NCI-H187 treated with DMSO at 0.1 percent for 48 hours (cell line): Measurements from ENCODE around the gene AVPI1.
"Not testable (repeated sequence)": the region's sequence is repeated elsewhere in the genome, so short reads cannot be mapped to it uniquely, and the experiment has no call there.

ENCODE experiments used
- DNase-seq: peaks from one replicate; lab custom pipeline; 2025; lab: John Stamatoyannopoulos, UW

AVPI1 gene

DNA sequence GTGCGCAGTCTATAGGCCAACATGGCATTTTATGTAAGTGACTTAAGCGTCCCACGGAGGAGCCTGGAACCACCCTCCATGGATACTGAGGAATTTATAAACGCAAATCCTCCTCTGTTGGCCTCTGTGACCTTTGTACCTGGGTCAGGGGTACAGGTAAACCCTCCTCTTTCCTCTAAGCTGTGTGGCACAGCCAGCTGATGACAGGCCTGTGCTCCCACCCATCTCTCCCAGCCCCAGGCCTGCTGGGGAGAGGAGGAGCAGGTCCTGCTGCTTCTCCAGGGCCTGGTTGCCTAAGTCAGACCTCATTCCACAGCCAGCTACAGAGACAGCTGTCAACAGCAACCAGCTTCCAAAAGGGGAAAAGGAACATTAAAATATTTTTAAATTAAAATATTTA, 5.0 kb downstream of the AVPI1 start:
- no peak for DNase-seq

DNA sequence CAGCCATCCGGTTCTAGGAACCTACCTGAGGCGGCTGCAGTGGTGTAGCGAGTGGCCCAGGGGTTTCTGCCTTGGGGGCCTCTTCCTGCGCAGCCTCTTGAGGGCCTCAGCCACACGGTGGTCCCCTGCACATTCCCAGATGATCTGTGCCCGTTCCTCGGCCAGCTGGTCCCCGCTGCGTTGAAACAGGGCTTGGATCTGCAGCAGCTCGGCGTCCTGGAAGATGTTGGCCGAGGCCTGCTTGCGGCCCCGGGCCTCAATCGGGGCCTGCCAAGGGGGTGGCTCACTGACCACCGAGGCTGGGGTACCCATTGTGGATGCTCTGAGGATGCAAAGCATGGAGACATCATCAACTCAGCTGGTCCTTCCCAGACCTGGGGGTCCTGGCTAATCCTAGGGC, 7.4 kb downstream of the AVPI1 start:
- no peak for DNase-seq

DNA sequence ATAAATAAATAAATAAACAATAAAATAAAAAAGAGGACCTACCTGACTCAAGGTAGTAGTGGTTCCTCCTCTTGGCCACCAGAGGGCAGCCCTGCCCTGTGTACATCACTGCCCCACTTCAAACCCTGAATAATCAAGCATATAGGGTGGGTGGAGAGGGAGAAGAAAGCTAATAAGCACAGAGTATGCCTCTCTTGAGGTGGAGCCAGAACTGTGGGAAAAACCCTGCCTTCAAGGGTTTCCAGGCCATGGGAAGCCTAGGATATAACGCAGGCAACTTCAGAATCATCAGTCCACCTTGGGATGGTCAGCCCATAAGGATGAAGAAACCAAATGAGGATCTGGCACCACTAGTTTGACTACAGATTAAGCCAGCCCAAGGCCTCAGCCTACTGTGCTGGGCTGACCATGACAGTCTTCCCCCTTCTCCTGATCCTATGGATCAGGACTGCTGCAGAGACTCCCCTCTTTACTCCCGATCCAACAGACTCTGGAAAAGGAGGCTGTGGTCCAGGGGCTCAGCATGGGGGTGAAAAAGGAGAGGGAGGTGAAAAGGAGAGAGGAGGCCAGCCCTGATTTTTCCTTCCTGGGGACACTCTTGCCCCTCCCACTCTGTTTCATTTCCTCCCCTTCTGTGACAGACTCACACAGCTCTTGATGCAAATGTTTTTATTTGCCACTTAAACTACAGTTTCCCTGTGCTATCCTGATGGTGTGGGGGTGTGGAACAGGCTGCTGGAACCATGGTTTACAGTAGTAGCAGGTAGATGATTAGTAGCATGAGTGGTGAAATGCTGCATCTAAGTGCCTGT, 10.1 kb downstream of the AVPI1 start:
- DNase-seq, result no peak

DNA sequence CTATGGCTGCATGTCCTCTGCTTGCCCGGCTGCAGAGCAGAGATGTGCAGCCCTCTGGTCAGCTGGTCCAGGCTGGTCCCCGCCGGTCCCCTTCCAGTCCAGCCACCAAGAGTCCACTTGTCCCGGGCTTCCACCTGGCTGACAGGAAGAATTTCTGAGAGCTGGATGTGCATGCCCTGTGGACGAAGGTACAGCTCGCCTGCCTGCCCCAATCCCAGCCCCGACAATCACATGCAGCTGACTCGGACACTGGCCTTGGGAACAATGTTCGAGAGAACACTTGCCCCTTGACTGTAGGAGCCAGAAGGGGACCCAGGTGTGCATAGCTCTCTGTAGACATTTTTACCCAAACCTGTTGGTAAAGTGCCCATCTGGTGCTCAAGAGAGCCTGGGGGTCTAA, 11.8 kb downstream of the AVPI1 start:
- DNase-seq, result no peak

DNA sequence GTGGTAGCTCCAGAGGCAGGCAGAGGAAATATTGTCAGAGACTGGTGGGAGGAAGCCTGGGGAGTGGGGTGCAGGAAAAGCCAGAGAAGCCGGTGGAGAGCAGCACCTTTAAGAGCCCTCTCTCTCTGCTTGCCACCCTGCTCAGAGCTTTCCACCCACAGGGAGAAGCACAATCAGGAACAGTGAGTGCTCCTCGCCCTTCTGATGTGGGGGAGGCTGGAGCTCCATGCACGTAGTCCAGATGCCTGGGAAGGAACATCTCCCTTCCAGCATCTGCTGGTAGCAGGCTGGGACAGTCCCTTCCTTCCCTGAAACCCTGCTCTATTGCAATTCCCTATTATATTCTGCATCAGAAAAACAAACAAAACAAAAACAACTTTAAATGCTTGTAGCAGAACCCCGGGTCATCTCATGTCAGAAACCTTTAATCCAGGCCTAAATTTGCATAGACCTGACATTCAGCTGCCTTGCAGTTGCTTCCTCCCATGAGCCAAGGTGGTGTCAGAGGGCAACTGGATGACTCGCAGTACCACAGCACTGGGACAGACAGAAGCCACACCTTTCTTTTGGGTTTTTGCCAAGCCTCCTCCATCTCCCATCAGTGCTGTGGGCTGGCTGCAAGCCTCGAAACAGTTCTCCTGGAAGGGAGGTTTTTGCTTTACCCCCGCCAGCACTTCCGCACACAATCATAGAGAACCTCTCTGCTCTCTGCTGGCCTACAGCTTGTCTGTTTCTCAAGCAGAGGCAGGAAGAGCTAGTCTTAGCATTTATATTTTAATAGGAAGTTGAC, 13.1 kb downstream of the AVPI1 start:
- DNase-seq, result no peak

DNA sequence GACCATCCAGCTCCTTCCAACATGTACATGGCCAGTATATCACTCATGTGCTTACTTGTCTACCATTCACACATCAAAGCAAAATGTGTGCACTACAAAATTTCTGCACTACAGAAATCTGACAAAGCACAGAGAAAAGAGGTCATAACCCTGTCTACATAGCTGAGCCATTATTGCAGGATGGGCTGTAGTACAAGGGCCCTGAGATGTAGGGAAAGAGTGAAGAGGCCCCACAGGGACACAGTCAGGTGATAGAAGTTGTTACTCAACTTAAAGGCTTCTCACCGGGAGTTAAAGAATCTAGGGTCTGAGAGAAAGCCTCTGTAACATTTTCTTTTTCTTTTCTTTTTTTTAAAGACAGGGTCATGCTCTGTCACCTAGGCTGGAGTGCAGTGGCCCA, 17.5 kb downstream of the AVPI1 start:
- DNase-seq, result no peak

DNA sequence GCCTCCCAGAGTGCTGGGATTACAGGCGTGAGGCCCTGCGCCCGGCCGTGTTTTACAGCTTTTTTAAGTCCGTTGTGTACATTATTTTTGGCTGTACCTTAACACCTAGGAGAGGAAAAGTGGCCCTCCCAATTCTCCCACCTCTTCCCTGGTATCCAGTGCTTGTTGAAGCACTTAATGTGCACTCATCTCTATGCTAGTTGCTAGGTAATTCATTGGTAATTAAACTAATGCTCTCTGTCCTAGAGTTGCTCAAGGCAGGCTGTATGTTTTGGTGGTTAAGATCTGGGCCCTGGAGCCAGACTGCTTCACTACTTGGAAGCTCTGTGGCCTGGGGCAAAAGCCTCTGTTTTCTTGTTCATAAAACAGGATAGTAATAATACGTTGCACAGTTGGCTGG, 19.6 kb downstream of the AVPI1 start:
- no peak for DNase-seq

DNA sequence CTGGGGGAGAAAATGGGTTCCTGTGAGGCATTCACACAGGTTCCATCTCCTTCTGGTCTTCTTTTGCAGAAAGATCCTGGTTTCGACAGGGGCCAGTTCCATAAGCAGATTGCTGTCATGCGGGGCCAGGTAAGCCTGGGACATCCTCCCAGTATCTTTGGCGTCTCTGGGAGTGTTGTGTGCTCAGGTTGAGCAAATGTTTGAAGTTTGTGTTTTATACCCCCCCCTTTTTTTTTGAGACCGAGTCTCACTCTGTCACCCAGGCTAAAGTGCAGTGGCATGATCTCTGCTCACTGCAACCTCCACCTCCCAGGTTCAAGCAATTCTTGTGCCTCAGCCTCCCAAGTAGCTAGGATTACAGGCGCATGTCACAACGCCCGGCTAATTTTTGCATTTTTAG, 20.0 kb downstream of the AVPI1 start:
- DNase-seq, result no peak

DNA sequence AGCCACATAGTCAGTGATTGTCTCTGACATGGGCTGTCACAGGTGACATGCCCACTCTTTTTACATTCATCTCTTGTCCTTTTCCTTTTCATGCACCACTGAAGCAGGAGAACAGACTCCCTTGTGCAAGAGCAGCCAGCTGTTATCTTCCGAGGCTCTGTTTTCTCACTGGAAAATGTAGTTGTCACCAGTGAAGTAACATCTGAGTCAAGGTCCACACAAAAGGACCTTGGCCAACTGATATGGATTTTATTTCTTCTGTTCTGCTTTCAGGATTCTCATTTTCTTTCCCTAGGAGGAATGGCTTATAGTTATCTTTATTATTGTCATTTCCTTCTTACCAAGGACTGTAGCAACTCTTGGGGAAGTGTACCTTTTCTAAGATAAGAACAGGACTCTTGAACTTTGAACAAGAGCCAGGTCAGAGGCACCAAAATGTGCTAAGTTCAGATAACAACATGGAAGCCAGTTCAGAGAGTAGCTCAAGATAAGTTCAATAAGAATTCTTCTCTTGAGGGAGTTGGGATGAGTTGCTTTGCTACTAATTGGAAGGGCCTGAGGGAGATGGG, 22.7 kb downstream of the AVPI1 start:
- no peak for DNase-seq

DNA sequence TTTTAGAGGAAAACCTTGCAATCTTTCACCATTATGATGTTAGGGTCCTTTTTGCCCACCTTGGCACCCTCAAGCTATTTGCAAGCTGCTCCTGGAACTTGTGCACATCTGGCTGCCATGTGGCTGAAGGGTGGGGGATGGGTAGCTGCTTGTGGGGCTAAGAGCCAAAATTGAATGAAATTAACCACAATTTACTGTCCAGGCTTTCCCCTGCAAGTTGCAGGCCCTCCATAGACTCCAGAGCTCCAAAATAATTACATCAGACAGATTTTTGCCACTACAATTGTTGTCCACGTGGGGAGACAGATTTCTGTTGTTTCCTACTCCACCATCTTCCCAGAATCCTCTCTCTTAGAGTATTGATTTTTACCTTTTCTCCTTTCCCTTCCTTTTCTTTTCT, 27.5 kb downstream of the AVPI1 start:
- DNase-seq, result no peak

DNA sequence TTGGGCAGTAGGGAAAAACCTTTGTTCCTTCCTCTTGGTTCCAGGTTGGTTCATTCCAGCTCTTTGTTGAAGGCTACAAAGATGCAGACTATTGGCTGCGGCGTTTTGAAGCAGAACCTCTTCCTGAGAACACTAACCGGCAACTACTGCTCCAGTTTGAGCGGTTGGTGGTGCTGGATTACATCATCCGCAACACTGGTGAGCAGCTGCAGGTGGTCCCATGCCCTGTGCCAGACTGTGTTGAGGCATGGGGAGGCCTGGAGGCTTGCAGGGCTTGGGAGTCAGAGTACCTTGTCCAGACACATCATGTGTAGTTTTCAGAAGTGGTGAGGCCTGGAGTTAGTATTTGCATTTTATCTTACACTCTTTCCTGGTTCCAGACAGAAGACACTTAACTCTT, 30.3 kb downstream of the AVPI1 start:
- no peak for DNase-seq

DNA sequence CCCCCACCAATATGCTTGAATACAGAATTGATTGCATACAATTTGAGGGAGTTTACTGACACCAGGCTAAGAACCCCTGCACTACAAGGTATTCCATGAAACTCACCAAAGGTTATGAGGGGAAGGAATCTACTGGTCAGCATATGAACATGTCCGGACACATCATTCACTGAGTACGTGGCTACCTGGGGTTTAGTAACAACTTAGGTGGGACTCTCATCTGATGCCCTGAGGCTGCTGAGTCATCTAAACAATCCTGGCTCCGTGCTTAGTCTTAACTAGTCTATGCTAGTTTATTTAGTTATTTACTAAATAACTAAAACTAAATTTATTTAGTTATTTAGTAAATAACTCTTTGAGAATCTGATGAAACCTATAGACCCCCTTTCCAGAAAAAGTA, 35.3 kb downstream of the AVPI1 start:
- DNase-seq, result no peak

DNA sequence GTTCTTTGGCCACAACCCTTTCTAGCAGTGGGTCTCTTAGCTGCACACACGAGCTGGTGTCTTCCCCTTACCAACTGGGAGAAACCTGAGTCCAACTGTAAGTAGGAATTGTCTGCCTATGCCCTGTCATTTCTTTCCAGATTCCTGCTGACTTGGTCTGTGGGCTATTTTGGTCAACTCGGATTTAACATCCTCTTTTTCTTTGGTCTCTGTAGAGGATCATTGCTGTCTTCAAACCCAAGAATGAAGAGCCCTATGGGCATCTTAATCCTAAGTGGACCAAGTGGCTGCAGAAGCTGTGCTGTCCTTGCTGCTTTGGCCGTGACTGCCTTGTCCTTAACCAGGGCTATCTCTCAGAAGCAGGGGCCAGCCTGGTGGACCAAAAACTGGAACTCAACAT, 36.3 kb downstream of the AVPI1 start:
- no peak for DNase-seq

DNA sequence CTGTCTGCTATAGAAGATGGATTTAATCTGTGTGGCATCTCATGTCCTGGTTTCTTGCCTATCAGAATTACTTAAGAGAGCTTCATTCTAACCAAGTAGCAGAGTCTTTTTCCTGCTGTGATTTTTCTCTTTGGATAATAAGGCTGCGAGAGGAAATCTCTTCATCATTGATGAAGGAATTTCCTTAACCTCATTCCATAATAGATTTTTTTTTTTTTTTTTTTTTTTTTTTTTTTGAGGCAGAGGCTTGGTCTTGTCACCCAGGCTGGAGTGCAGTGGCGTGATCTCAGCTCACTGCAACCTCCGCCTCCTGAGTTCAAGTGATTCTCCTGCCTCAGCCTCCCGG, 37.7 kb downstream of the AVPI1 start:
- DNase-seq, result not testable (repeated sequence)

DNA sequence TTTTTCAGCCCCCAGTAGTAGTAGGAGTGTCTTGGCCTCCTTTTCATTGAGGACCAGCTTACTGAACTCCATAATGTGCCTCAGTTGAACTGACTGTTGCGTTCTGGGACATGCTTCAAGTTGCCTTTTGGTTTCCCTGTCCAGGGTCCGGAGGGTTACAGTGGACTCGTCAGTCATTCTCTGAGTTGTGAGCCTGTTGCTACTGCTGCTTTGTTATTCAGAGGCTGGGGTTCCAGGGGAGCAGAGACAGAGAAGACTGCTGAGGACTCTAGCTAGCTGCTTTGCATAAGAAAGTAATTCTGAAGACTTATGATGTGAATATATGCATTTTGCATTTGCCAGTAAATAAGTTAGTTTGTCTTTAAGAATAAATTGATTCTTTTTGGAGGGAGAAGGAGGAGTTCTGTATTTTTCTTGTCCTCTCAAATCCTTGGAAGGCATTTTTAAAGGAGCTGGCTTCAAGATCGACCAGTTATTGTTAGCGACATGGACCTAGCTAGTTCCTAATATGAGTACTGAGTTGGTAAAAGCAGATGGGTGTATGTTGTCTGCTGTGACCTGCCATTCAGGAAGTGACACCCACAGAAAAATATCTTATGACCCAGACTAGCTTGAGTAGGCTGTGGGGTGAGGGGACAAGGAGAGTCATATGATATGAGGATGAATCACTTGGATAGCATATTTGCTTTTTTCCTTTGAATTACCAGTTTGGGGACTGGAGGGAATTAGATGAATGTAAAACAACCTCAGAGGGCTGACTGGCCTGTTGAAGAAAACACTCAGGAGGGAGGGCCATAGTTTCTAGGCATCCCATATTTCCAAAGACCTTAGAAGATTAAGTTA, 38.3 kb downstream of the AVPI1 start:
- DNase-seq, result no peak

DNA sequence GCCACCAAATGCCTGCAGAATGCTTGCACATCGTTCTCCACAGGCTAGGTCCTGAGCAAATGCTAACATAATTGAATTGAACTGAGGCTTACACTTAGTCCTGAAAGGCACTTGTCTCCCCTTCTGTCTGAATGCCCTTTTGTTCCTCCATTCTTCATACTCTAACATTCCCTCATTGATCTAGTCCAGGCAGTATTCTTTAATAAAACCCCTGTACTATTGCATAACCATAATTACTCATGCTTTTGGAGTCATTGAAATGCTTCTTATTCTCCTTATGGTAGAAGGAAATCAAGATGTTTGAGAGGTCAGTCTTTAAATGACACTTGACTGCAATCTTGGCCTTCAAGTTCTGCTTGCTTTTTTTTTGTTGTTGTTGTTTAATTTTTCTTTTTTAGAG, 39.5 kb downstream of the AVPI1 start:
- DNase-seq, result no peak

DNA sequence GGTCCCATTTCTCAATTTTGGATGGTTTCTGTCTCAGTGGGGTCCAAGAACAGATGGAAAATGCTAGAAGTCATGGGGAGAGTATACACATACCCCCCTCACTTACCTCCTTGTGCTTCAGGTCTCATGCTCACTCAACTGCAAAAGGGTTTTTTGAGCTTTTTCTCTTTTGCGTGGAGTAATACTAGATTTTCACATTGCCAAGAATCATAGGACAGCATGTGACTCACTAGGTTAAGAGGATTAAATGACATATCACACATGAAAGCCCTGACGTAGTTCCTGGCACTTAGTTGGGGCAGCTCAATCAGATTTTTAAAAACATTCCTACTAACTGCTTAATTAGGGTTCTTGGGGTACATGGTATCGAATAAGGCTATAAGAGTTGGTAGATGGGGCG, 42.1 kb downstream of the AVPI1 start:
- DNase-seq, result no peak

DNA sequence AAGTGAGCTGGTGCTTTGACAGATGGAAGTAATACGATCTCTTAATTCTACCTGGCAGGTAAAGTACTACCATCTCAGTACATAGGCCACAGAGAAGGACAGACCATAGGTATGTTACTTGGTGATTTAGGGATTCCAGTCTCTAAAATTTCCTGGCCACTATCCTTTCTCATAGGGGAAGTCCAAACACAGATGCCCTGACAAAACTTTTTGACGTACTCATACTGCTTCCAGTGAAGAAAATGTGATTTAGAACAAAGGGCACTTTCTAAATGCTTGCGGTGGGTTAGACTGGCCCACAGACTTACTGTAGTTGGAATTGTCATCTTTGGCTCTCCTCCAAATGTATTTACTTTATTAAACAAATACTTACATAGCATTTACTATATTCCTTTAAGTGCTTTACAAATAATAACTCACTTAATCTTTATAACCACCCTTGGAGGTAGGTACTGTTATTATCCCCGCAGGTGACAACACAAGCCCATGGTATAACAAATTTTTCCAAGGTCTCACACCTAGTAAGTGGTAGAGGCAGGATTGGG, 43.5 kb downstream of the AVPI1 start:
- no peak for DNase-seq

DNA sequence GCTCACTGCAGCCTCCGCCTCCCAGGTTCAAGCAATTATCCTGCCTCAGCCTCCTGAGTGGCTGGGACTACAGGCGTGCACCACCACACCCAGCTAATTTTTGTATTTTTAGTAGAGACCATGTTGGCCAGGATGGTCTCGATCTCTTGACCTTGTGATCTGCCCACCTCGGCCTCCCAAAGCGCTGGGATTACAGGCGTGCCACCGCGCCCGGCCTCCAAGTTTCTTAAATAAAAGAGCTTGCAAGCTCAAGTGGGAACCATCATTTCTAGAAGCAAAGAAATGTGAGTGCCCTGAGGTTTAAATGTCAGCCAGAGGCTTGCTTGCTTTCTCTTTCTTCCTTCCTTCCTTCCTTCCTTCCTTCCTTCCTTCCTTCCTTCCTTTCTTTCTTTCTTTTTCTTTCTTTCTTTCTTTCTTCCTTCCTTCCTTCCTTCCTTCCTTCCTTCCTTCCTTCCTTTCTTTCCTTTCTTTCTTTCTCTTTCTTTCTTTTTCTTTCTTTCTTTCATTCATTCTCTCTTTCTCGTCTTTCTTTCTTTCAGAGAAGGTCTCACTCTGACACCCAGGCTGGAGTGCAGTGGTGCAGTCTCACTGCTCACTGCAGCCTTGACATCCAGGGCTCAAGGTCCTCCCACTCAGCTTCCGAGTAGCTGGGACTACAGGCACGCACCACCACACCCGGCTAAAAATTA, 44.4 kb downstream of the AVPI1 start:
- DNase-seq, result not testable (repeated sequence)

DNA sequence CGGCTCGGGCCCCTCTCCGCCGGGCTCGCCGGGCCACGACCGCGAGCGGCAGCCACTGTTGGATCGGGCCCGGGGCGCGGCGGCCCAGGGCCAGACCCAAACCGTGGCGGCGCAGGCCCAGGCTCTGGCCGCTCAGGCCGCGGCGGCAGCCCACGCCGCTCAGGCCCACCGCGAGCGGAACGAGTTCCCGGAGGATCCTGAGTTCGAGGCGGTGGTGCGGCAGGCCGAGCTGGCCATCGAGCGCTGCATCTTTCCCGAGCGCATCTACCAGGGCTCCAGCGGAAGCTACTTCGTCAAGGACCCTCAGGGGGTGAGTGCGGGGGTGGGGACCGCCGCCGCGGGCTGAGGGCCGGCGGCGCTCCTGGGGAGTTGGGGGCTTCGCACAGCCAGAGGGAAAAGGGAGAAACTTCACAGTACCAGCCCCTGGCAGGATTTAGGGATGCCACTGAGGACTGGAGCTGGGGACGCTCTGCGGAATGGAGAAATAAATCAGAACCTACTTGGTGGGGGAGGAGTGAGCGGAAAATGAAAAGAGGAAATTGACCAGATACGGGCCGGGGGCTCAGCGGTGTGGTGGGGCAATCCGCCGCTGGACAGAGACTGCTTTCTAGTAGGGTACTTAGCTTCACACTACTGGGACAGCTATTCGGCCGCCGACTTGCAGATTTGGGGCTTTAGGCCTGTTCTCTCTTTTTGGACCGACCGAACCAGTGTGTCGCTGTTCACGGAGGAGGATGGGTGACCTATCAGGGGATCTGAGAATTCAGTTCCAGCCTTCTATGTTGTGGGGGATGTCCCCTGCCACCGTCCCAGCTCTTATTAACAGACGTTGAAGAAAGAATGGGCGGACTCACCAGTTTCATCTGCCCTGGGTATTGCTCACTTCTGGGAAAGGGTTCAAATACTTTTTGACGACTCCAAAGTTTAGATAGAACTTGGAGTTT, 45.9 kb downstream of the AVPI1 start:
- no peak for DNase-seq
